PC-9 (cell line): Measurements from ENCODE around the gene EHMT1. TPM values are rescaled to one million over a fixed set of nuclear protein-coding genes. Genes with fewer than 3 reads are reported as not detected.

ENCODE experiments used
- BruUV-seq: library from RNA; stranded (reverse); fragments of 400-500 nt; replicated peaks from 2 replicates; lab custom pipeline; 2021; lab: Mats Ljungman, UMichigan
- CTCF ChIA-PET: fragments of 300-600 bp; sonication (Branson Sonifier 250); formaldehyde crosslinking; loops from one replicate; lab custom pipeline; 2022; ENCODE audit warnings: antibody characterized with exemption; lab: Charles Lee
- POLR2A ChIA-PET: fragments of 300-600 bp; sonication (Branson Sonifier 250); formaldehyde crosslinking; loops from one replicate; lab custom pipeline; 2022; ENCODE audit warnings: antibody characterized with exemption; ENCODE audit not compliant: unreplicated experiment; lab: Charles Lee
- DNase-seq, 2 experiments: peaks; one replicate each; pipeline versions ENCODE4 v3.0.0 to v3.0.0-alpha.2; 2015 to 2022; ENCODE audit warnings: mixed read lengths in 1 of 2
- H2AFZ ChIP-seq: fragments of 200-600 bp; sonication (generic); 2 replicates; pipeline ENCODE4 v1.8.1; 2017; ENCODE audit warnings: antibody characterized with exemption
- H3F3A ChIP-seq: fragments of 200-600 bp; sonication (generic); 2 replicates; pipeline ENCODE4 v1.8.1; 2017; ENCODE audit warnings: antibody characterized with exemption, mild to moderate bottlenecking, low read depth; ENCODE audit not compliant: insufficient read depth
- H3K27ac ChIP-seq: fragments of 200-600 bp; sonication (generic); 2 replicates; pipeline ENCODE4 v1.6.1; 2016; ENCODE audit warnings: mixed run types
- H3K27me3 ChIP-seq: fragments of 200-600 bp; sonication (generic); 2 replicates; pipeline ENCODE4 v1.6.1; 2016; ENCODE audit warnings: low read depth, mixed run types; ENCODE audit not compliant: insufficient read depth
- H3K36me3 ChIP-seq: fragments of 200-600 bp; sonication (generic); 2 replicates; pipeline ENCODE4 v1.6.1; 2016; ENCODE audit warnings: low read depth, mixed run types
- H3K4me1 ChIP-seq: fragments of 200-600 bp; sonication (generic); replicated peaks from 2 replicates; pipeline ENCODE4 v1.6.1; 2016; ENCODE audit warnings: mixed run types; ENCODE audit not compliant: insufficient read depth
- H3K4me2 ChIP-seq: fragments of 200-600 bp; sonication (generic); 2 replicates; pipeline ENCODE4 v1.6.1; 2017; ENCODE audit warnings: mixed run types
- H3K4me3 ChIP-seq: fragments of 200-600 bp; sonication (generic); 2 replicates; pipeline ENCODE4 v1.6.1; 2016; ENCODE audit warnings: mixed run types
- H3K79me2 ChIP-seq: fragments of 200-600 bp; sonication (generic); 2 replicates; pipeline ENCODE4 v1.6.1; 2017; ENCODE audit warnings: low read depth, mixed run types
- H3K9me2 ChIP-seq: fragments of 200-600 bp; sonication (generic); 2 replicates; pipeline ENCODE4 v1.8.1; 2017; ENCODE audit warnings: mild to moderate bottlenecking; ENCODE audit not compliant: insufficient read depth
- H3K9me3 ChIP-seq: fragments of 200-600 bp; sonication (generic); 2 replicates; pipeline ENCODE4 v1.8.1; 2016; ENCODE audit warnings: low read depth; ENCODE audit not compliant: insufficient read depth
- H4K20me1 ChIP-seq: fragments of 200-600 bp; sonication (generic); 2 replicates; pipeline ENCODE4 v1.8.1; 2017; ENCODE audit not compliant: insufficient read depth
- EZH2 ChIP-seq: fragments of 200-600 bp; sonication (generic); IDR thresholded peaks from 2 replicates; pipeline ENCODE4 v1.8.0; 2017; ENCODE audit warnings: antibody characterized with exemption, low read depth
- intact Hi-C: fragments of 100-400 bp; cut with micrococcal nuclease; formaldehyde crosslinking; loops from one replicate; pipeline ENCODE4 v1.10.0; 2022; ENCODE audit not compliant: unreplicated experiment
- total RNA-seq: library from RNA; stranded (reverse); gene quantifications from 2 replicates; pipeline ENCODE4 v1.2.3, GENCODE V29; 2021
- TF ChIP-seq, protein P1 (sequence below): fragments of 200-600 bp; sonication (generic); conservative IDR thresholded peaks from 2 replicates; pipeline ENCODE4 v1.6.1; 2017; ENCODE audit warnings: mixed run types, antibody characterized with exemption, mild to moderate bottlenecking, moderate library complexity

Gene EHMT1
- total RNA-seq, 1 experiment from 2014 or later = 116 TPM

DNA sequence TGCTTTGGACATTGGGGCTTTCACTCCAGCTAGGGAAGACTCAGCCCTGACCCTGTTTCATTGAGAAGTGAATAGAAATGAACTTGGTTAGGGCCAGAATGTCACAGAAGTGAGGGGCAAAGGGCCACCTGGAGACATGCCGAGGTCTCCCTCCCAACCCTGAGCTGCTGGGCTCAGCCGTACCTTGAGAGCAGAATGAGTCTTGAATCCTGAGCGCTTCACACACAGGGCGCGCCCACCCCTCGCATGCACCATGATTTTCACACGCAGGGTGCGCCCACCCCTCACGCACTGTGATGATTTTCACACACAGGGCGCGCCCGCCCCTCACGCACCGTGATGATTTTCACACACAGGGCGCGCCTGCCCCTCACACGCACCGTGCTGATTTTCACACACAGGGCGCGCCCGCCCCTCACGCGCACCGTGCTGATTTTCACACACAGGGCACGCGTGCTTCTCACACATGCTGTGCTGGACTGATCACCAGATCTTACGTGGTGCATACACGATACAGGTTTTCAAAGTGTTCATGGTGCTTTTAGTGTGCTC lies 99.0 kb downstream of the EHMT1 start:
- peaks cover 32% of the 10 kb centered on the region for H3K79me2 ChIP-seq
- CTCF ChIA-PET = interaction anchor here (0.6 kb wide), 1 partner anchor 347 kb away, joined by 7 read pairs; no protein-coding TSS in a partner anchor
- H2AFZ ChIP-seq = no peak overlapping the region
- DNase-seq = no peak
- H3F3A ChIP-seq = peaks cover 12% of the 10 kb centered on the region; the same call in 1 of the 2 replicates
- BruUV-seq = no TSS peak
- H3K9me3 ChIP-seq = no peaks in the 10 kb centered on the region
- intact Hi-C loops = no loop called here
- H3K36me3 ChIP-seq = peaks cover 8% of the 10 kb centered on the region; the same call in 1 of the 2 replicates
- peaks cover 1% of the 10 kb centered on the region for H4K20me1 ChIP-seq
- no peaks in the 10 kb centered on the region for H3K27me3 ChIP-seq
- H3K27ac ChIP-seq = no peak overlapping the region
- TF ChIP-seq EZH2 = no peak
- H3K4me2 ChIP-seq = no peak overlapping the region
- H3K4me1 ChIP-seq = no peaks in the 10 kb centered on the region
- H3K9me2 ChIP-seq = no peaks in the 10 kb centered on the region
- POLR2A ChIA-PET = no interaction called here
- no peak overlapping the region for H3K4me3 ChIP-seq

DNA sequence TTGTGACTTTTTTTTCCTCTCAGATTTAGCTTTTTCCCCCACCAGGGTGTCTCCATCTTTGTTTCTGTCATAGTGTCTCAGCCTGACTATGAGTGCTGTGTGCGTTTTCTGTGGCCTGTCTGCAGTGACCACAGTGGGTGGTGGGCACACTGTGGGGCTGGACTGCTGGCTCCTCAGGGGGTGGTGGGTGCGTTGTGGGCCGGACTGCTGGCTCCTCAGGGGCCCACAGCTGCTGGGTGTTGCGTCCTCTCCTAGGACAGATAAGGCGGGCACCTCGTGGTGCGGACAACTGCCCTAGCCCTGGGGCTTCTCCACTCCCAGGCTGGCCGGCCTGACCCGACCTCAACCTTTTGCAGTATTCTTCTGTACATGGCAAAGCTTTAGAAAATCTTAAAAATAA lies 100.4 kb downstream of the EHMT1 start:
- Histone ChIP-seq H3K27ac (no peak overlapping the region), H3K4me3 (no peak overlapping the region), H3K4me2 (no peak overlapping the region), H4K20me1 (no peaks in the 10 kb centered on the region; the same call in none of the 2 replicates), H3K4me1 (no peaks in the 10 kb centered on the region), H3K9me2 (no peaks in the 10 kb centered on the region), H2AFZ (no peak overlapping the region), H3F3A (peaks cover 9% of the 10 kb centered on the region; the same call in 1 of the 2 replicates), H3K36me3 (peaks cover 8% of the 10 kb centered on the region), H3K9me3 (no peaks in the 10 kb centered on the region), H3K27me3 (no peaks in the 10 kb centered on the region), H3K79me2 (peaks cover 33% of the 10 kb centered on the region)
- TF ChIP-seq EZH2 = no peak
- TF ChIP-seq, protein P1, sequence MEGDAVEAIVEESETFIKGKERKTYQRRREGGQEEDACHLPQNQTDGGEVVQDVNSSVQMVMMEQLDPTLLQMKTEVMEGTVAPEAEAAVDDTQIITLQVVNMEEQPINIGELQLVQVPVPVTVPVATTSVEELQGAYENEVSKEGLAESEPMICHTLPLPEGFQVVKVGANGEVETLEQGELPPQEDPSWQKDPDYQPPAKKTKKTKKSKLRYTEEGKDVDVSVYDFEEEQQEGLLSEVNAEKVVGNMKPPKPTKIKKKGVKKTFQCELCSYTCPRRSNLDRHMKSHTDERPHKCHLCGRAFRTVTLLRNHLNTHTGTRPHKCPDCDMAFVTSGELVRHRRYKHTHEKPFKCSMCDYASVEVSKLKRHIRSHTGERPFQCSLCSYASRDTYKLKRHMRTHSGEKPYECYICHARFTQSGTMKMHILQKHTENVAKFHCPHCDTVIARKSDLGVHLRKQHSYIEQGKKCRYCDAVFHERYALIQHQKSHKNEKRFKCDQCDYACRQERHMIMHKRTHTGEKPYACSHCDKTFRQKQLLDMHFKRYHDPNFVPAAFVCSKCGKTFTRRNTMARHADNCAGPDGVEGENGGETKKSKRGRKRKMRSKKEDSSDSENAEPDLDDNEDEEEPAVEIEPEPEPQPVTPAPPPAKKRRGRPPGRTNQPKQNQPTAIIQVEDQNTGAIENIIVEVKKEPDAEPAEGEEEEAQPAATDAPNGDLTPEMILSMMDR = no peak
- no TSS peak for BruUV-seq
- DNase-seq = no peak
- ChIA-PET CTCF (no interaction called here), POLR2A (no interaction called here)
- intact Hi-C loops = no loop called here

DNA sequence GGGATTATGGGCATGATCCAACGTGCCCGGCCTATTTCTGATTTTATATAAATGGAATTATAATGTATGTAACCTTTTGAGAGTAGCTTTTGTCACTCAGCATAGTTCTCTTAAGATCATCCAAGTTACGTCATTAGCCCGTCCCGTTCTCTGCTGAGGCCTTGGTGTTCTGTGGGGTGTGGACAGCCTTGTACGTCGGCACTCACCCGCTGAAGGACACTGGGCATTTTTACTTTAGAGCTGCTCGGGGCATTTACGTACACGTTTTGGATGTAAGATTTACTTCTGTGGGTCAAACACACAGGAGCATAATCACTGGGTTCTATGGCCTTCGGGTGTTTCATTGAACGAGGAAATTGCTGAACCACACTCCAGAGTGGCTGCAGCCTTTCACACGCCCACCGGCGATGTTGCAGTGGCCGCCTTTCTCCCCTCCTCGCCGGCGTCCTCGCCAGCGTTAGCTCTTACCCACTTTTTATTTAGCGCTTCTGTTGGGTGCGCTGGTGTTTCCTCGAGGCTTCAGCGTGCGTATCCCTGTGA lies 101.8 kb downstream of the EHMT1 start:
- intact Hi-C loops = no loop called here
- Histone ChIP-seq H3K4me1 (no peaks in the 10 kb centered on the region), H3K79me2 (peaks cover 31% of the 10 kb centered on the region), H3K9me2 (no peaks in the 10 kb centered on the region), H3K4me2 (no peak overlapping the region), H2AFZ (no peak overlapping the region), H3K27ac (no peak overlapping the region), H3K4me3 (no peak overlapping the region), H3K9me3 (no peaks in the 10 kb centered on the region), H3F3A (peaks cover 4% of the 10 kb centered on the region; the same call in 1 of the 2 replicates), H4K20me1 (no peaks in the 10 kb centered on the region; the same call in none of the 2 replicates), H3K27me3 (no peaks in the 10 kb centered on the region), H3K36me3 (no peaks in the 10 kb centered on the region; the same call in 1 of the 2 replicates)
- ChIA-PET CTCF (no interaction called here), POLR2A (no interaction called here)
- BruUV-seq = no TSS peak
- DNase-seq = peak in 1 of 2 experiments; percentile 5
- no peak for TF ChIP-seq EZH2
- TF ChIP-seq, protein P1 = no peak
